Activated CD4-positive, CD25-positive, alpha-beta regulatory T cell treated with anti-CD3 and anti-CD28 coated beads, Interleukin-2, amount 50 U/mL, for 24 hours (primary cell): ENCODE data around the gene MAML2.

ENCODE experiments used
- ATAC-seq, 2 donors: fragments of 150-1000 bp; cut with Tn5 transposase; one replicate each; pipeline ENCODE4 v1.10.0; 2021; ENCODE audit warnings: mild to moderate bottlenecking in 1 of 2, moderate library complexity in 1 of 2

The MAML2 gene

GRCh38 chr11:96026310-96026709 lies 316.7 kb downstream of the MAML2 start:
- ATAC-seq = peak; percentile 49 to 86

GRCh38 chr11:96024666-96025065 lies 318.3 kb downstream of the MAML2 start:
- ATAC-seq = no peak

DNA sequence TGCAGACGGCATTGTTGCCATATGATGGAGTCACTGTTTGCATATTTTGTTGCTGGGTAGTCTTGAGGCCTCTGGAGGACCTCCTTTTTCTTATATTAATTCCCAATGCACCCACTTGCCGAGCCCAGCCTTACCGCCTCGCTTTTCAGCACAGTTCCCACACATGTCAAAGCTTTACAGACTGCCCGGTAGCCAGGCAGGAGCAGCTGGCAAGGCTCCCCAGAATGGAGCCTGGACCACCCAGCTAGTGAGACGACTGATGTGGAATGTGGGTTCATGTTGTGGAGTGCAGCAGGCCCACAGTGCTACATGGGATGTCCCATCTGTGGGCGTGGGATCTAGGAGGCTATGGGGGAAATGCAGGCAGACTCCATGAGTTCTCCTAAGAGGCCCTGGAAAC lies 319.7 kb downstream of the MAML2 start:
- no peak for ATAC-seq

GRCh38 chr11:96021901-96022650 lies 320.9 kb downstream of the MAML2 start:
- no peak for ATAC-seq

DNA sequence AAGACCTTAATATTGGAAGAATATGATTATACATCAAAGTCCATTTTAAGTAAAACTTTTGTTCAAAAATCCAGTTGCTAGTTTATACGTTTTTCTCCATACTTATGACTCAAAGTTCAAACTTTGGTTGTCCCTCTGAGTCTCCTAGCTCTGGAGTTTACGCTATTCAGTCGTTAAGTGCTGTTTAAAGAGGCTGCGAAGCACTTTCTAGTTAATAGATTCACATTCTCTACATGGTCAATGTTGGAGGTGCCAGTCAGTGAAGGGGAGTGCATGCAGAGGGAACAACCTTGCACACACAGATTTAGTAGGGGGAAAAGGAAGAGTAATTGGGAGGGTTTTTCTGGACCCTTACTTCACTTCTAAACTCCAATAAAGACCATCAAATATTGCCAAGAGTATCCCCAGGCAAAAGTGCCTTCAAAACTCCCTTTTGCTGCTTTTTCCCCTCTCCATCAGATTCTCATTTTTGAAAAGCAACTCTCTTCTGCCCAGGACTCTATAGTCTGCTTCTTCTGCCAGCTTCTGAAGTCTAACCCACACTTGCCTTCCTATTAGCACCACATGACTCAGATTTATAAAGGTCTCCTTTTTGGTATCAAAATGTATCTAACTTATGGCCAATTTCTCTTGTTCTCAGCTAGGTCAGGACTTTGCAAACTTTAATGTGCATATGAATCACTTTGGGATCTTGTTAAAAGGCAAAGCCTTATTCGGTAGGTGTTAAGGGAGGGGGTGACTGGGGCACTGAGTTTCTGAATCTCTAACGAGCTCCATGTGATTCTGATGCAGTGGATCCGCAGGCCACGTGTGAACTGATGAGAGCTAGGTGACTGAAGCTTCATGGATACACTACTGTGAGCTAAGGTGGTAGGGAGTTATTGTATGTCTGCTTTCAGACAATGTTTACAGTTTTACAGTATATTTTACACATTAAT lies 322.9 kb downstream of the MAML2 start:
- peak; percentile 46 to 50 for ATAC-seq

GRCh38 chr11:96019281-96019680 lies 323.7 kb downstream of the MAML2 start:
- ATAC-seq = no peak

GRCh38 chr11:96017856-96018255 lies 325.1 kb downstream of the MAML2 start:
- ATAC-seq = no peak

DNA sequence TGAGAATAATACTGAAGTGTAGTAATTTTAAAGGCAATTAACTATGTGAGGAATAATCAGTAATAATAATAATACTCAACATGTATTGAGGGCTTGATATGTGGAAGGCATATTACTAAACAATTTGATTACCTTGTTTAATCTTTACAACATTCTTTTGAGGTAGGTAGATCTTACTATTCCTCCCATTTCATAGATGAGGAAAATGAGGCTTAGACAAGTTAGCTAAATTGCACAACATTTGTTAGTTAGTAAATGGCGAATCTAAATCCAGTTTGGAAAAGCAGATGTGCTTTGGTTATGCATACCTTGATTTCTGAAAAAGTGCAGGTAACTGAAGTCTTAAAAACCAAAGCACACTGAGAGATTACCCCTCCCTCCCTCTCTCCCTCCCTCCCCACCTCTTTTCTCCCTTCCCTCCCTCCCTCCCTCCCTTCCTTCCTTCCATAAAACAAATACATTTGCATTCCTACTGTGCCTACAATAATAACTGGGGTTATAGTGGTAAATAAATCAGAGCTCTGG lies 326.0 kb downstream of the MAML2 start:
- ATAC-seq = no peak

GRCh38 chr11:96015906-96016565 lies 327.0 kb downstream of the MAML2 start:
- peak; percentile 11 for ATAC-seq

- ATAC-seq = peak; percentile 66 to 74
These were observed 328.8 kb downstream of the MAML2 start for GRCh38 chr11:96014217-96014616.

DNA sequence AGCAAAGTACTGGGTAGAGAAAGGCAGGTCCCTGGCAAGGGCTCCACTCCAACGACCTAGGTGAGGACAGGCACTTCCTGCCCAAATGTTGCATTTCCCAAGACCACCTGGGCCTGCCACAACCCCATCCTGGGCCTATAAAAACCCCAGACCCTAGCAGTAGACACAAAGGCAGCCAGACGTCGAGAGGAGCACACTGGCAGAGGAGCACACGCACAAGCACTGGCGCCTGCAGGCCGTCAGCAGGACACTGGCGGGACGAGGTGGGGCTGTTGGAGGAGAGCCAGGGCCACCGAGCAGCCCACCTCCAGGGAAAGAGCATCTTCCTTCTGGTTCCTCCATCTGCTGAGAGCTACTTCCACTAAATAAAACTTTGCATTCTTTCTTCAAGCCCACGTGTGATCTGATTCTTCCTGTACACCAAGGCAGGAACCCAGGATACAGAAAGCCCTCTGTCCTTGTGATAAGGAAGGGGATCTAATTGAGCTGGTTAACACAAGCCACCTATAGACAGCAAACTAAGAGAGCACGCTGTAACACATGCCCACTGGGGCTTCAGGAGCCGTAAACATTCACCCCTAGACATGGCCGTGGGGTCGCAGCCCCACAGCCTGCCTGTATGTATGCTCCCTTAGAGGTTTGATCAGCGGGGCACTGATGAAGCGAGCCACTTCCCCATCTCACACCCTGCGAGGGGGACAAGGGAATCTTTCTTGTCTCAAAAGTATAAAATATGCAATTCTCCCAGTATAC lies 329.4 kb downstream of the MAML2 start:
- peak in 1 of 2 donors; percentile 5 for ATAC-seq

GRCh38 chr11:96012086-96012824 lies 330.7 kb downstream of the MAML2 start:
- peak; percentile 78 to 87 for ATAC-seq

GRCh38 chr11:96010683-96011082 lies 332.3 kb downstream of the MAML2 start:
- no peak for ATAC-seq

GRCh38 chr11:96008161-96008720 lies 334.8 kb downstream of the MAML2 start:
- ATAC-seq = no peak

DNA sequence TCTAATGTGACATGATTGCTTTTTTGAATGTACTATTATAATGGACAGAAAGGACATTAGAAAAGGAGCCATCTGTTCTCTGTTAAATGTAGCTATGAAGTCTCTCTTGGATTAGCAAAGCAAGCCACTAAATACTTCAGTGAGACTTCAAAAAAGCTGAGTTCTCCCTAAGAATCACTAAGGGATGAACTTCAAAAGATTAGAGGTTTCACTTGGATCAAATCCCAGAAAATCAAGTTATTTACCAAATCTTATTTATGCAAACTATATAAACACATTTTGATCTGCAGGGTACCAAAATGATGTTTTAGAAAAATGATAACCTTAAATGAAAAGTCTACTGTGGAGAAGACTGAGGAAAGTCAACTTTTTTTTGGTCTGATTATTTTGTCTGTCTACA lies 337.0 kb downstream of the MAML2 start:
- no peak for ATAC-seq

- ATAC-seq = no peak
These were observed 338.1 kb downstream of the MAML2 start for GRCh38 chr11:96004862-96005261.

- ATAC-seq = no peak
These were observed 340.2 kb downstream of the MAML2 start for GRCh38 chr11:96002754-96003290.

DNA sequence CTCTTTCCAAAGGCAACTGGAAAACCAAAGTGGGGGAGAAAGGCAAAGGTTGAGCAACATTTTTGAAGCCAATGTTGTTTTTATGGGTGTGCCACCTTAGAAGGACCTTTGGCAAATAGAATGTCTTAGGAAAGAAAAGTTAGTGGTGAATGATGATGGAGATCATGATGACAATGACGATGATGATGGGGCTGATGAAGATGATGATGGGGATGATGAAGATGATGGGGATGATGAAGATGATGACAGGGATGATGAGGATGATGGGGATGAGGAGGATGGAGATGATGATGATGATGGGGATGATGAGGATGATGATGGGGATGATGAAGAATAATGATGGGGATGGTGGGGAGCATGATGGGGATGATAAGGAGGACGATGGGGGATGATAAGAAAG lies 340.7 kb downstream of the MAML2 start:
- ATAC-seq = no peak

DNA sequence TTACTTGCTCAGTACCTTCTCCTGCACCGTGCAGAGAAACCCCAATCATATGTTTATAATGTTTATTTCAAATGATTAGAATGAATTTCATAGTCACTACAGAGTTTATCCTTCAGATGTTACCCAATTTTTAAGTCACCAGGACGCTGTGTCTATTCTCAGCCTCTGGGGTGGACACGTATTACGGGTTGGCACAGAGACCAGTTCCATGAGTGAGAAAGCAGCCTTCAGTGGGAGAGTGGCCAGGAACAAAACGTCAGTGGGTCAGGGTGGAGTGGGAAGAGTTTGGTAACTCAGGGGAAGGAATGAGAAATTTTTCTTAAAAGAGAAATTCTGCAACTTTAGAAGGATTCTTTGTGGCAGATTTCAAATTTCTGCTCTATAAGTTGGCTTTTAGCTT lies 342.0 kb downstream of the MAML2 start:
- ATAC-seq = no peak

GRCh38 chr11:95999711-96000406 lies 343.1 kb downstream of the MAML2 start:
- ATAC-seq = no peak
